Heart left ventricle (tissue), 13 donors: Measurements from ENCODE around the gene C1QL3.

Experiments used
- CTCF ChIP-seq, 12 donors: fragments of 200-600 bp; sonication (generic) in 4 of 12; IDR thresholded peaks; one replicate each; pipeline versions ENCODE4 v1.5.0 to v1.8.0; 2018 to 2022; ENCODE audit warnings: antibody characterized with exemption in 12 of 12, mild to moderate bottlenecking in 5 of 12
- POLR2A ChIP-seq, 2 donors: fragments of 450-650 bp; IDR thresholded peaks; one replicate each; pipeline ENCODE4 v1.6.1; 2017; ENCODE audit warnings: antibody characterized with exemption in 2 of 2, mild to moderate bottlenecking in 2 of 2, moderate library complexity in 2 of 2
- donor health status: ischemic (EF 13 %, LVEDD 7.1; RV severe dilation, severe dysfunction).
- donor health status: DM: no; HTN: yes; CAD: no.
- donor health status: DM: no; HTN: no; CAD: no.
- donor health status: ischemic (EF 25% LVEDD 6.9; RV normal size, moderate dysfunction).
- donor health status: ischemic (EF 25% LVEDD 5.7; RV mildly dilated, moderate dysfunction).
- donor health status: ischemic (EF 35%, LVEDD 5.7; RV mildly dilated, moderate dysfunction).
- donor health status: nonischemic (EF 11% LVEDD 7.7; RV severe dilation, severe dysfunction).
- donor health status: DM: yes; HTN: yes; CAD: no.
- donor health status: PGD.
- donor health status: ischemic (EF 29% LVEDD 5.4; RV normal size, mild dysfunction).
- donor health status: nonischemic (EF 23%, LVEDD 6.1; RV moderate dilation, normal function).

- TF ChIP-seq CTCF (IDR thresholded peaks at IDR 0.05) = no peak
- TF ChIP-seq POLR2A (IDR thresholded peaks at IDR 0.05) = no peak
These were observed 29.7 kb downstream of the C1QL3 start for GRCh38 chr10:16491933-16492332.
